HCEC 1CT (cell line): ENCODE results near the gene LELP1.
"Not testable (repeated sequence)": the region's sequence is repeated elsewhere in the genome, so short reads cannot be mapped to it uniquely, and the experiment has no call there.

Experiments
- DNase-seq: peaks from one replicate; pipeline ENCODE4 v3.0.0-alpha.2; 2017

LELP1 gene

GRCh38 chr1:153229076-153229829 is 26.0 kb downstream of the LELP1 start:
- not testable (repeated sequence) for DNase-seq

GRCh38 chr1:153231363-153231762 is 28.1 kb downstream of the LELP1 start:
- peak; percentile 6 for DNase-seq

GRCh38 chr1:153231785-153232184 is 28.6 kb downstream of the LELP1 start:
- no peak for DNase-seq

- no peak for DNase-seq
Measured at GRCh38 chr1:153232553-153232952, 29.3 kb downstream of the LELP1 start.

GRCh38 chr1:153233448-153233847 is 30.2 kb downstream of the LELP1 start:
- DNase-seq: no peak

- no peak for DNase-seq
Measured at GRCh38 chr1:153238527-153238926, 35.3 kb downstream of the LELP1 start.

GRCh38 chr1:153242160-153242559 is 38.9 kb downstream of the LELP1 start:
- DNase-seq: no peak

GRCh38 chr1:153245466-153245865 is 42.2 kb downstream of the LELP1 start:
- no peak for DNase-seq

GRCh38 chr1:153246018-153246417 is 42.8 kb downstream of the LELP1 start:
- DNase-seq: no peak

- no peak for DNase-seq
Measured at GRCh38 chr1:153246825-153247224, 43.6 kb downstream of the LELP1 start.

- DNase-seq: no peak
Measured at GRCh38 chr1:153248176-153248879, 45.1 kb downstream of the LELP1 start.

- DNase-seq: no peak
Measured at GRCh38 chr1:153250166-153250565, 46.9 kb downstream of the LELP1 start.

- DNase-seq: no peak
Measured at GRCh38 chr1:153251087-153251486, 47.9 kb downstream of the LELP1 start.

- DNase-seq: no peak
Measured at GRCh38 chr1:153251562-153251961, 48.3 kb downstream of the LELP1 start.

- no peak for DNase-seq
Measured at GRCh38 chr1:153251988-153252387, 48.8 kb downstream of the LELP1 start.

GRCh38 chr1:153253076-153253475 is 49.8 kb downstream of the LELP1 start:
- DNase-seq: no peak

GRCh38 chr1:153253693-153254092 is 50.5 kb downstream of the LELP1 start:
- DNase-seq: no peak
